ENCODE results near the gene RNASEH1. TPM values are rescaled to one million over a fixed set of nuclear protein-coding genes. Genes with fewer than 3 reads are reported as not detected.
"Not testable (repeated sequence)": the region's sequence is repeated elsewhere in the genome, so short reads cannot be mapped to it uniquely, and the experiment has no call there.

RNASEH1 gene
- total RNA-seq, 1 experiment from 2014 or later = 26.0 TPM

GRCh38 chr2:3575534-3576262, 17.6 kb upstream of the RNASEH1 start:
- no peak for DNase-seq
- Histone ChIP-seq H3K36me3 (peaks cover 53% of the 10 kb centered on the region), H3K4me3 (peak overlapping the region; percentile 93), H3K9me3 (no peaks in the 10 kb centered on the region), H3K27me3 (no peaks in the 10 kb centered on the region)

DNA sequence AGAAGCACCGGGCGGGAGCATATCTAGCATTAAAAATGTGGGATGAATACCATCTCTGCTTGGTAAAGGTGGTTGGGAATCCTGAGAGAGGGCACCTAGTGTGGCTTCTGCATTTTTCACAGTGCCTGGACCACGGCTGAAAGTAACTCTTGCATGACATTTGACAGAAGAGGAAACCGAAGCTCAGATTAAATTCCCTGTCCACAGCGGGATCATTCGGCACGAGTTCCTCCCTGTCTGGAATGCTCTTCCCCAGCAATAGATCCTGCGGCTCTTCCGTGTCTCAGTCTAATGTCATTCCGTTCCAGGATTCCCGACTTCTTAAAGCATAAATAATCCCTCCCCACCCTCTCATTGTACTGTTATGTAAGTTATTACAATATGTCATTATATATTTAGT, 16.0 kb upstream of the RNASEH1 start:
- Histone ChIP-seq H3K27me3 (no peaks in the 10 kb centered on the region), H3K9me3 (no peaks in the 10 kb centered on the region), H3K36me3 (peaks cover 37% of the 10 kb centered on the region), H3K4me3 (peak overlapping the region; percentile 93)
- DNase-seq = no peak

DNA sequence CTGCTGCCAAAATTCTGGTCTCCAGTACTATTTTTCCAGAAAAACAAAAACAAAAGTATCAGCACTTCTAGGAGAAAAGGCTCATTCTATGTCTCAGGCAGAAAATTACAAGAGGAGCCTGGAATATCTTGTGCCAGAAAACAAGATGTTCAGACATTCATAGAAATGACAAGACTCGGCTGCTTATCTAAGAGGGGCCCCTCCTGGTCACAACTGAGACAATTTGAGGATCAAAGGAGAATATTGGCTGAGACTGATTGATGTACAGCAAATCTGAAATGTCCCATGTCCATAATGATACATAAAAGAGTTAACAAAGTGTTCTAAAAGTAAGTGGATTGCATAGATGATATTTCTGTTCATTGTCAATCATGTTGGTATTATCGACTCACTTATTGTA, 14.5 kb upstream of the RNASEH1 start:
- no peak for DNase-seq
- no peaks in the 10 kb centered on the region for H3K9me3 ChIP-seq
- peaks cover 22% of the 10 kb centered on the region for H3K36me3 ChIP-seq
- H3K27me3 ChIP-seq = no peaks in the 10 kb centered on the region
- H3K4me3 ChIP-seq = no peak overlapping the region

DNA sequence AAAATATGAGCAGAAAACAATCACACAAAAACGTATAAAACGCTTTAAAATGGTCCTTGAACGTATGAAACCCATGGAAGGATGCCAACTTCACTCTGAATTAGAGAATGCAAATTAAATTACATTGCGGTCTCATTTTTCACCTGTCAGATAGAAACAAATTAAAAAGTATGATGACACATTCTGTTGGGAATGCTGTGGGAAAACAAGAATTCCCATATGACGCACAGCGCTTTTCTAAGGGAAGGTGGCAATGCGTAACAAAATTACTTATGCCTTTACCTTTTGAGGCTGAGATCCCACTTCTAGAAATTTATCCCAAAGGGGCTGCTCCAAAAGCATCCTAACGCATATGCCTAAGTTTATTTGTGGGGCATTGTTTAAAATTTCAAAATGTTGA, 13.2 kb upstream of the RNASEH1 start:
- DNase-seq = no peak
- H3K9me3 ChIP-seq = no peaks in the 10 kb centered on the region
- H3K27me3 ChIP-seq = no peaks in the 10 kb centered on the region
- H3K4me3 ChIP-seq = no peak overlapping the region
- H3K36me3 ChIP-seq = peaks cover 9% of the 10 kb centered on the region

GRCh38 chr2:3569656-3570055, 11.5 kb upstream of the RNASEH1 start:
- H3K9me3 ChIP-seq, DNase-seq, H3K36me3 ChIP-seq: not testable (repeated sequence)

DNA sequence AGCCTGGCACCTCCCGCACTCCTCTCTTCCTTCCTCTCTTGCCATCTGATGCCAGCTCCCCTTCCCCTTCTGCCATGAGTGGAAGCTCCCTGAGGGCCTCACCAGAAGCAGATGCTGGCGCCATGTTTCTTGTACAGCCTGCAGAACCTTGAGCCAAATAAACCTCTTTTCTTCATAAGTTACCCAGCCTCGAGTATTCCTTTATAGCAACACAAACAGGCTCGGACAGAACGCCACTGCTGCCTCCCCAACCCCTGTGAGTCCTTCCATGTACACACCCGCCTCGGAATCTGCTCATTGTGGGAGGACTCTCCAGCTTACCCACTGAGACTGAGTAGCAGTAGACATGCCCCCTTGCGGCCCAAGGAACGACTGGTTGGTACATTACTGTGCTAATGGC, 8.7 kb upstream of the RNASEH1 start:
- Histone ChIP-seq H3K36me3 (no peaks in the 10 kb centered on the region), H3K27me3 (no peaks in the 10 kb centered on the region), H3K9me3 (no peaks in the 10 kb centered on the region), H3K4me3 (no peak overlapping the region)
- DNase-seq = no peak

More at GRCh38 chr2:3569656-3570055, 11.5 kb upstream of the RNASEH1 start:
- H3K4me3 ChIP-seq, H3K27me3 ChIP-seq: not testable (repeated sequence)

GRCh38 chr2:3565117-3565516, 7.0 kb upstream of the RNASEH1 start:
- H3K27me3 ChIP-seq = no peaks in the 10 kb centered on the region
- DNase-seq = no peak
- no peak overlapping the region for H3K4me3 ChIP-seq
- no peaks in the 10 kb centered on the region for H3K9me3 ChIP-seq
- peaks cover 6% of the 10 kb centered on the region for H3K36me3 ChIP-seq

GRCh38 chr2:3563521-3563976, 5.4 kb upstream of the RNASEH1 start:
- H3K27me3 ChIP-seq = no peaks in the 10 kb centered on the region

GRCh38 chr2:3557639-3558204, 411 bp downstream of the RNASEH1 start:
- peaks cover 57% of the 10 kb centered on the region for H3K36me3 ChIP-seq
- no peaks in the 10 kb centered on the region for H3K9me3 ChIP-seq
- no peaks in the 10 kb centered on the region for H3K27me3 ChIP-seq
- no peak for DNase-seq
- peak overlapping the region; percentile 97 for H3K4me3 ChIP-seq

More at GRCh38 chr2:3563521-3563976, 5.4 kb upstream of the RNASEH1 start:
- Histone ChIP-seq H3K9me3 (no peaks in the 10 kb centered on the region), H3K4me3 (no peak overlapping the region), H3K36me3 (peaks cover 10% of the 10 kb centered on the region)
- no peak for DNase-seq

GRCh38 chr2:3553946-3554345, 4.2 kb downstream of the RNASEH1 start:
- no peak for DNase-seq
- Histone ChIP-seq H3K9me3 (no peaks in the 10 kb centered on the region), H3K27me3 (no peaks in the 10 kb centered on the region), H3K36me3 (peaks cover 74% of the 10 kb centered on the region), H3K4me3 (no peak overlapping the region)

- DNase-seq = no peak
- peaks cover 83% of the 10 kb centered on the region for H3K36me3 ChIP-seq
- no peaks in the 10 kb centered on the region for H3K27me3 ChIP-seq
- H3K4me3 ChIP-seq = no peak overlapping the region
- H3K9me3 ChIP-seq = no peaks in the 10 kb centered on the region
Observed at GRCh38 chr2:3547915-3548314, 10.2 kb downstream of the RNASEH1 start.

GRCh38 chr2:3545788-3546478, 12.2 kb downstream of the RNASEH1 start:
- Histone ChIP-seq H3K36me3 (peaks cover 83% of the 10 kb centered on the region), H3K4me3 (no peak overlapping the region), H3K9me3 (no peaks in the 10 kb centered on the region), H3K27me3 (no peaks in the 10 kb centered on the region)
- no peak for DNase-seq

DNA sequence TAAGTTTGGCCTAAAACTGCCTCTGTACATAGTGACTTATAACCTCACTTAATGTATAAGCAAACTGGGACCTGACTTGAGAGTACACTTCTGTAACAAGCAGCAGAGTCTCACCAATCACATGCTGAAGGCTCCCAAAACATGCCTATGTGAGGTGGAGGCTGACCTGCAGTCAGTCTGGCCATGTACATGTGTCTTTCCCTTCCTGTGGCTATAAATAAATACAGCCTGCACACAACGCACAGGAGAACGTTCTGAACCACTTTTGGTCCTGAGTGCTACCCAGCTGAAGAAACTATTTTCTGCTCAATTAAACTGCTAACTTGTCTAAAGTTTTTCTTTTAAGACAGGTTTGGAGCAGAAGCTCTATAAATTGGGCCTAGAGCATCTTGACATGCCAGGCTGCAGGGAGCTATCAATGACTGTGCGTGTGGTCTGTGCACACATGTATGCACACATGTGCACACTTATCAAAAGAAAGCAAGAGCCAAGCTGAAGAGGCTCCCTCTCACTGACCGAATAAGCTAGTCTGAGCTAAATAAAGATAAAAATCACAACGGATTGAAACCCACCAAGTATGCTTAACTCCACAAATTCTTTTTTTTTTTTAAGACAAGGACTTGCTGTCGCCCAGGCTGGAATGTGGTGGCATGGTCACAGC, 15.0 kb downstream of the RNASEH1 start:
- peaks cover 70% of the 10 kb centered on the region for H3K36me3 ChIP-seq
- H3K4me3 ChIP-seq = no peak overlapping the region
- H3K9me3 ChIP-seq = no peaks in the 10 kb centered on the region
- no peaks in the 10 kb centered on the region for H3K27me3 ChIP-seq
- no peak for DNase-seq

GRCh38 chr2:3542107-3542506, 16.0 kb downstream of the RNASEH1 start:
- Histone ChIP-seq H3K4me3 (no peak overlapping the region), H3K9me3 (no peaks in the 10 kb centered on the region), H3K27me3 (no peaks in the 10 kb centered on the region), H3K36me3 (peaks cover 62% of the 10 kb centered on the region)
- no peak for DNase-seq

- peaks cover 39% of the 10 kb centered on the region for H3K36me3 ChIP-seq
- H3K27me3 ChIP-seq = no peaks in the 10 kb centered on the region
- no peak for DNase-seq
- no peaks in the 10 kb centered on the region for H3K9me3 ChIP-seq
- no peak overlapping the region for H3K4me3 ChIP-seq
Observed at GRCh38 chr2:3539836-3540235, 18.3 kb downstream of the RNASEH1 start.

DNA sequence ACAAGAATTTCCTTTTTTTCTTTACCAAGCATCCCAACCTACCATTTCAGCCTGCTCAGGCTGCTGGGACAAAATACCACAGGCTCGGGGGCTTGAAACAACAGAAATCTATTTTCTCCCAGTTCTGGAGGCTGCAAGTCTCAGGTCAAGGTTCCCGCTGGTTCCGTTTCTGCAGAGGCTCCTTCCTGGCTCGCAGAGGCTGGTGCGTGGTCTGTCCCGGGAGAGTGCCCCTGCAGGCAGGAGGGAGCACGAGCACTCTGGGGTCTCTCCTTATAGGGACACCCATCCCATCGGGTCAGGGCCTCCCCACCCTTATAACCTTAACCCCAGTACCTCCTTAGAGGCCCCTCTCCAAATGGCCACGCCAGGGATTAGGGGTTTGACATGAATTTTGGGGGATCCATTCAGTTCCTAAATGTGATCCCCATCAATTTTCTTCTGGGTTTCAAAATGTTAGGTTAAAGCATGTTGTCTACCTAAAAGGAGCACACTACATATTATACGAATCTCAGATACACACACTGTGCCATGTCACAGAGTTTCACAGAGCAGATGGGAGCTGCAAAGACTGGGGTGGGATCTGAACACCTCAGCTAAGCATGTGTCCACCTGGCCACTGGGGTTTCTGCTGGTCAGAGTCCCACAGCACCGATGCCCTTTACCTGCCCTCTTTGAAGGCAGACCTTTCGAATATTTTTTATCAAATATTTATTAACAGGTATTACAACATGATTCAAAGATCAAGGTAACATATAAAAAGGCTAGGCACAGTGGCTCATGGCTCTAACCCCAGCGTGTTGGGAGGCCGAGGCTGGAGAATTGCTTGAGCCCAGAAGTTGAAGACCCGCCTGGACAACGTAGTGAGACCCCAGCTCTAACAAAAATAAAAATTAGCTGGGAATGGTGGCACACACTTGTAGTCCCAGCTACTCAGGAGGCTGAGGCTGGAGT, 21.2 kb downstream of the RNASEH1 start:
- H3K27me3 ChIP-seq = no peaks in the 10 kb centered on the region
- DNase-seq = peak; percentile 68
- no peaks in the 10 kb centered on the region for H3K9me3 ChIP-seq
- peak overlapping the region; percentile 28; the same call in 1 of the 2 replicates for H3K4me3 ChIP-seq
- peaks cover 14% of the 10 kb centered on the region for H3K36me3 ChIP-seq

All from MG63 (cell line).